OCI-LY3 (cell line): ENCODE measurements around the gene SP1.

Source experiments
- H2AFZ ChIP-seq: fragments of 200-600, 300-600 bp; shearing (Covaris generic); 2 replicates; pipeline ENCODE4 v1.6.0; 2014; ENCODE audit warnings: antibody characterized with exemption, low read depth, low read length
- H3K27ac ChIP-seq: fragments of 200-600, 300-600 bp; sonication (generic); 2 replicates; pipeline ENCODE4 v1.5.1; 2014; ENCODE audit warnings: mild to moderate bottlenecking, low read length, moderate library complexity, mixed read lengths
- H3K27me3 ChIP-seq: fragments of 200-600, 300-600 bp; sonication (generic); 2 replicates; pipeline ENCODE4 v1.6.1; 2014; ENCODE audit warnings: low read depth, low read length, mixed read lengths
- H3K36me3 ChIP-seq: fragments of 200-600, 300-600 bp; sonication (generic); replicated peaks from 2 replicates; pipeline ENCODE3; 2014; ENCODE audit warnings: low read depth, low read length, mixed read lengths
- H3K4me1 ChIP-seq: fragments of 300-600, 200-600 bp; sonication (generic); 2 replicates; pipeline ENCODE4 v1.6.1; 2014; ENCODE audit warnings: low read length, mixed read lengths
- H3K4me2 ChIP-seq: fragments of 200-600, 300-600 bp; sonication (generic); 2 replicates; pipeline ENCODE4 v1.6.1; 2014; ENCODE audit warnings: low read length, mixed read lengths
- H3K4me3 ChIP-seq: fragments of 300-600, 200-600 bp; sonication (generic); 2 replicates; pipeline ENCODE4 v1.5.1; 2014; ENCODE audit warnings: antibody characterized with exemption, mild to moderate bottlenecking, low read length, moderate library complexity
- H3K79me2 ChIP-seq: fragments of 300-600, 200-600 bp; shearing (Covaris generic); 2 replicates; pipeline ENCODE4 v1.6.1; 2014; ENCODE audit warnings: mild to moderate bottlenecking, low read length, mixed read lengths
- H3K9ac ChIP-seq: fragments of 300-600, 200-600 bp; shearing (Covaris generic); 2 replicates; pipeline ENCODE4 v1.6.0; 2014; ENCODE audit warnings: mild to moderate bottlenecking, low read length, moderate library complexity
- H3K9me3 ChIP-seq: fragments of 200-600, 300-600 bp; shearing (Covaris generic); 2 replicates; pipeline ENCODE4 v1.6.1; 2014; ENCODE audit warnings: low read length, mixed read lengths; ENCODE audit not compliant: insufficient read depth
- H4K20me1 ChIP-seq: fragments of 200-600, 300-600 bp; sonication (generic); 2 replicates; pipeline ENCODE4 v1.6.1; 2016; ENCODE audit warnings: low read length, mixed read lengths; ENCODE audit not compliant: insufficient read depth
- CTCF ChIP-seq: fragments of 200-600, 300-600 bp; sonication (generic); IDR thresholded peaks from 2 replicates; pipeline ENCODE4 v1.5.1; 2014; ENCODE audit warnings: antibody characterized with exemption, low read length, low read depth
- EZH2phosphoT487 ChIP-seq: fragments of 200-600 bp; shearing (Covaris generic); IDR thresholded peaks from 2 replicates; pipeline ENCODE4 v1.6.1; 2018; ENCODE audit warnings: antibody characterized with exemption, mixed run types, low read depth

SP1 gene

GRCh38 chr12:53343969-53344368 lies 36.0 kb upstream of the SP1 start:
- no peaks in the 10 kb centered on the region for H3K9me3 ChIP-seq
- H3K27ac ChIP-seq = no peak overlapping the region

DNA sequence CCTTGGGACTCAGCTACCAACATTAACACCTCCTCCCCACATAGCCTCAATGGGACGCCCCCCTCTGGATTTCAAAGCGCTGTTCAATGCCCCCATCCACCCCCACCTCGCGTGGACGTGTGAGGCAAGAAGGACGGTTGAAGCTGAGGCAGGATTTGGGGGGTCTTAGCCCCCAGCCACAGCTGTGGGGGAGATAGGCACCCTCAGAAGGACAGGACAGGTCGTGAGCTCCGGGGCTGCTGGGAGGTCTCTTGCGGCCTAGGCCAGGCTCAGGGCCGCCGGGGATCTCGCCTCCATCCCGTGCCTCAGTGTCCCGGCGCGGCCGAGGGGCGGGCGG lies 35.5 kb upstream of the SP1 start:
- Histone ChIP-seq H3K27me3 (peaks cover 23% of the 10 kb centered on the region), H3K9me3 (no peaks in the 10 kb centered on the region), H3K36me3 (no peaks in the 10 kb centered on the region), H3K9ac (peak overlapping the region; percentile 51; the same call in 1 of the 2 replicates), H4K20me1 (no peaks in the 10 kb centered on the region), H3K79me2 (no peaks in the 10 kb centered on the region), H2AFZ (peak overlapping the region; percentile 84; the same call in 1 of the 2 replicates), H3K4me2 (peak overlapping the region; percentile 98), H3K4me3 (peak overlapping the region; percentile 88), H3K4me1 (peaks cover 11% of the 10 kb centered on the region; the same call in 1 of the 2 replicates), H3K27ac (no peak overlapping the region)
- TF ChIP-seq CTCF = no peak
- no peak for TF ChIP-seq EZH2phosphoT487

More at GRCh38 chr12:53343969-53344368, 36.0 kb upstream of the SP1 start:
- no peak for TF ChIP-seq EZH2phosphoT487
- no peak for TF ChIP-seq CTCF
- peaks cover 26% of the 10 kb centered on the region for H3K27me3 ChIP-seq
- no peak overlapping the region; the same call in 1 of the 2 replicates for H3K9ac ChIP-seq
- H3K36me3 ChIP-seq = no peaks in the 10 kb centered on the region
- no peaks in the 10 kb centered on the region for H4K20me1 ChIP-seq
- peak overlapping the region; percentile 98 for H3K4me2 ChIP-seq
- H3K4me1 ChIP-seq = peaks cover 11% of the 10 kb centered on the region; the same call in 1 of the 2 replicates
- H3K4me3 ChIP-seq = peak overlapping the region; percentile 88
- peak overlapping the region; percentile 84; the same call in 1 of the 2 replicates for H2AFZ ChIP-seq
- H3K79me2 ChIP-seq = no peaks in the 10 kb centered on the region

GRCh38 chr12:53344824-53345485 lies 35.0 kb upstream of the SP1 start:
- Histone ChIP-seq H3K4me3 (peak overlapping the region; percentile 88), H3K9me3 (no peaks in the 10 kb centered on the region), H3K27me3 (peaks cover 21% of the 10 kb centered on the region), H3K79me2 (no peaks in the 10 kb centered on the region), H3K4me2 (peak overlapping the region; percentile 98), H3K4me1 (peaks cover 11% of the 10 kb centered on the region; the same call in 1 of the 2 replicates), H3K9ac (peak overlapping the region; percentile 70), H2AFZ (peak overlapping the region; percentile 94), H4K20me1 (no peaks in the 10 kb centered on the region), H3K36me3 (no peaks in the 10 kb centered on the region), H3K27ac (no peak overlapping the region)
- TF ChIP-seq EZH2phosphoT487 (no peak), CTCF (peak; percentile 81)

DNA sequence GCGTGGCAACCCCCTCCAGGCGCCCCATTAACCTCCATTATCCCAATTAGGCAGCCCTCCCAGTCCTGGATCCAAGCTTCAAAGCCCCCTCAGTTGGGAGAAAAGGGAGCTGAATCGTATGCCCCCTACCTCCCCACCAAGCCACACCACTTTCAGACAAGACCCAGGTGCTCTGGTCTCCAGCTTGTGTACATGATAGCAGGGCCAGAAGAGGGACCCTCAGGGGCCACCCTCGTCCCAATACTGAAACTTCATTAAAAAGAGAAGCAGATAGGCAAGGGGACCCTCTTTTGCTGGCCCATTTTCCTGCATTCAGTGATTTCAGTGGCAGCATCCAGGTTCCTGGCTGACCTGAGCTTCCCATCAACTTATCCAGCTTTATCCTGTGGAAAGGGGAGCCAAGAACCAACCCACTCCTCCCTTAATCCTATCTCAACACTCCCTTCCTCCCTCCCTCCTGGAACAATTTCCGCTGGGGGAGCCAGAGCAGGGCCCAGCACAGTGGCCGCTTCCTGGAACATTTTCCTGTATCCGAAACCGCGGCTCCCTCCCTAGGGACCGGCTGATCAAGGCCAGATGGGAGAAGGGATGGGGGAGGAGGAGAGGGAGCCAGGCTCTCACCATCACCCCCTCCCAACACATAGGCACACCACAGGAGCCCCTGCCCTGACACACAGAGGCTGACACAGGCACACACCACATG lies 34.3 kb upstream of the SP1 start:
- Histone ChIP-seq H3K4me3 (peak overlapping the region; percentile 88), H3K9me3 (no peaks in the 10 kb centered on the region), H3K36me3 (no peaks in the 10 kb centered on the region), H2AFZ (no peak overlapping the region), H4K20me1 (no peaks in the 10 kb centered on the region), H3K79me2 (no peaks in the 10 kb centered on the region), H3K4me1 (peaks cover 11% of the 10 kb centered on the region; the same call in 1 of the 2 replicates), H3K27me3 (peaks cover 14% of the 10 kb centered on the region), H3K27ac (no peak overlapping the region), H3K9ac (peak overlapping the region; percentile 70; the same call in 1 of the 2 replicates), H3K4me2 (peak overlapping the region; percentile 98)
- no peak for TF ChIP-seq CTCF
- no peak for TF ChIP-seq EZH2phosphoT487
